ENCODE data around the gene RASGRF1.
A peak's percentile ranks its signal among the peaks of the same experiment; 100 is the strongest.

The RASGRF1 gene

DNA sequence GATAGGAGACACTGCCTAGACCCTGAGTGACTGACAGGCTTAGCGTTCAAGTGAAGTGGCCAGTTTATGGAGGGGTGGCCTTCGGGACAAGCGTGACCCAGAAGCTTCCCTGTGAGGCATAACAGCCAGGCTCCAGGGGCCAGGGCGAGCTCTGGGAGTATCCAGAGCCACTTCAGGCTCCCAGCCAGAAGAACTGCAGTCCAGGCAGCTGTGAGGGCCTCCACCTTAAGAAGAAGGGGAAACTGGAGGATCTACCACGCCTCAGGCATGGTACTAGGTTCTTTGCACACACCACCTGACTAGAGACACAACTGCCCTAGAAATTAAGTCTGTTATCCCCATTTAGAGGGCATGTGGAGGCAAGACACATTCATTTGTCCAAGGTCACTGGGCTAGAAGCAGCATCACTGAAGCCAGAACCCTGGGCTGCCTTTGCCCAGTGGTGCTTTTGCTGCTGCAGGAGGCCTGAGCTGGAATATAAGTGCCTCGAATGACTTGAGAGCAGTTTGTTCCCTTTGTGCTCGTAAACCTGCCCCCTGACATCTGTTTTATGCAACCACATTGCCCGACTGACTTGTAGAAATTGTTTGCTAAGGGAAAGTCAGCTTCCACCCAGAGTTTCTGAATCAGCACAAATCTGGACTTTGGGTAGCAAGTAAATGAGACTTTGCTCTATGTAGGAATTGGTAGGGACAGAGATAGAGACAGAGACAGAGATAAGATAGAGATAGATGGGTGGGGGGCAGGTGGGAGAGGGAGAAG, 23.3 kb downstream of the RASGRF1 start:
- TF ChIP-seq MAX (IDR thresholded peaks at IDR 0.05; ENCODE audit: low read depth, low read length) (no peak), MYC (IDR thresholded peaks at IDR 0.05; ENCODE audit: low read depth, low read length) (no peak), POLR2A (IDR thresholded peaks at IDR 0.05; ENCODE audit: extremely low read depth, insufficient read length) (no peak)
- TF ChIP-seq, protein P1, sequence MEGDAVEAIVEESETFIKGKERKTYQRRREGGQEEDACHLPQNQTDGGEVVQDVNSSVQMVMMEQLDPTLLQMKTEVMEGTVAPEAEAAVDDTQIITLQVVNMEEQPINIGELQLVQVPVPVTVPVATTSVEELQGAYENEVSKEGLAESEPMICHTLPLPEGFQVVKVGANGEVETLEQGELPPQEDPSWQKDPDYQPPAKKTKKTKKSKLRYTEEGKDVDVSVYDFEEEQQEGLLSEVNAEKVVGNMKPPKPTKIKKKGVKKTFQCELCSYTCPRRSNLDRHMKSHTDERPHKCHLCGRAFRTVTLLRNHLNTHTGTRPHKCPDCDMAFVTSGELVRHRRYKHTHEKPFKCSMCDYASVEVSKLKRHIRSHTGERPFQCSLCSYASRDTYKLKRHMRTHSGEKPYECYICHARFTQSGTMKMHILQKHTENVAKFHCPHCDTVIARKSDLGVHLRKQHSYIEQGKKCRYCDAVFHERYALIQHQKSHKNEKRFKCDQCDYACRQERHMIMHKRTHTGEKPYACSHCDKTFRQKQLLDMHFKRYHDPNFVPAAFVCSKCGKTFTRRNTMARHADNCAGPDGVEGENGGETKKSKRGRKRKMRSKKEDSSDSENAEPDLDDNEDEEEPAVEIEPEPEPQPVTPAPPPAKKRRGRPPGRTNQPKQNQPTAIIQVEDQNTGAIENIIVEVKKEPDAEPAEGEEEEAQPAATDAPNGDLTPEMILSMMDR (IDR thresholded peaks at IDR 0.05; ENCODE audit: low read depth, low read length) = no peak
- no peak overlapping the region for H3K4me3 ChIP-seq (ENCODE audit: low read depth, low read length)
- peak; percentile 67 for DNase-seq (ENCODE audit: low read depth)

DNA sequence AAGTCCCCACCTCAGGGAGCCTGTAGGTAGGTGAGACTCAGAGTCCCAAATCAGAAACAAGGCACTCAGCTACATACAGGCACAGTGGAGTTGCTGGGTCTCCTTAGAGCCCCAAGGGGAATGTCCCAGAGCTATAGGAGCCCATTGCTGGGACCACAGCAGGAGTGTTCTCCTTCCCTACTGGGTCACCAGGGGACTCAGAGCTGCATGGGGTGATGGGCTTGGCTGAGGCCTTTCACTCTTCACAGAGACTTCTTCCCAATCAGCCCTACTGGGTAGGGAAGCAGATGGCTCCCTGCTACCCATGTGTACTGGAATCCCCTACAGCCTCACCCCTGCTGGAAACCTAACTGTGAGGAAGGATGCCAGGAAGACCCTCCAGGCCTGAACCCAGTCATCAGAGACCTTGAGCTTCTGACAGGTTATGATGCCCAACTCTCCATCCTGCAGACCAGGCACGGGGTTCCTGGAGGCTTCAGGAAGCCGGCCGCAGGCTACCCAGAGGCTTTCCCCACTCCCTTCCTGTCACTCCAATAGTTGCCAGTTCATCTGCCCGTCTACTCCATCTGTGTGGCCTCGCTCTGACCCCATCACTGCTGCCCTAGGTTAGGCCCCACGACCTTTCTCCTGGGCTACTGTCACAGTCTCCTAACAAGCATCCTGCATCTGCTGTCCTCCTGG, 24.0 kb downstream of the RASGRF1 start:
- TF ChIP-seq POLR2A (IDR thresholded peaks at IDR 0.05; ENCODE audit: extremely low read depth, insufficient read length) (no peak), MAX (IDR thresholded peaks at IDR 0.05; ENCODE audit: low read depth, low read length) (no peak), MYC (IDR thresholded peaks at IDR 0.05; ENCODE audit: low read depth, low read length) (no peak)
- TF ChIP-seq, protein P1 (IDR thresholded peaks at IDR 0.05; ENCODE audit: low read depth, low read length) = no peak
- no peak for DNase-seq (ENCODE audit: low read depth)
- no peak overlapping the region for H3K4me3 ChIP-seq (ENCODE audit: low read depth, low read length)

DNA sequence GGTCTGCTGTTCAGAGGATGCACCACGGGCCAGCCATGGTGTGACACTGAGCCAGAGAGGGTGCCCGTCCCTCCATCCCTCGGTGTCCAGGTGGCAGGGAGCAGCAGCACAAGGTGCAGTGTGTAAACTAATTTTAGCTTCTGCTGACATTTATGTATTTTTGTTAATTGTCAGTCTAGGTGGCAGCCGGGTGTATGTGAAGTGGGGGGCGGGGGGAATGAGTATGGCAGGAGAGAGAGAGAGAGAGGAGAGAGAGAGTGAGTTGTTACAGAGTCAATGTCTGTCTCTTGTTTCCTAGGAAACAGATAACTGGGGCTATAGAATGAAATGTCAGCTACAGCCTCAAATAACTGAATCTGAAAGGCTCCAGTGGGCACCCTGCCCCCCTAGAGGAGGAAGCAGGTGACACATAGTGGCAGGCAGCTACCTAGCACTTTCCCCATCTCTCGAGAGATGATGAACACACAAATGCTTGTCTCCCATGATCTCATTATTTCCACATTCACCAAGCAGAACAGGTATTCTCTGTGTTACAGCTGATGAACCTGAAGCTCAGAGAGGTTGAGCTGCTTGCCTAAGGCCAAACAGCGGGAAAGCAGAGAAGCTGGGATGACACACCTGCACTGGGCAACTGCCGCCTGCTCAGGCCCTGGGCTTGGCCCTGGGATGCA, 24.7 kb downstream of the RASGRF1 start:
- no peak overlapping the region for H3K4me3 ChIP-seq (ENCODE audit: low read depth, low read length)
- DNase-seq (ENCODE audit: low read depth) = no peak
- TF ChIP-seq, protein P1 (IDR thresholded peaks at IDR 0.05; ENCODE audit: low read depth, low read length) = no peak
- TF ChIP-seq MAX (IDR thresholded peaks at IDR 0.05; ENCODE audit: low read depth, low read length) = no peak
- no peak for TF ChIP-seq MYC (IDR thresholded peaks at IDR 0.05; ENCODE audit: low read depth, low read length)
- TF ChIP-seq POLR2A (IDR thresholded peaks at IDR 0.05; ENCODE audit: extremely low read depth, insufficient read length) = no peak

- DNase-seq (ENCODE audit: low read depth) = no peak
- H3K4me3 ChIP-seq (ENCODE audit: low read depth, low read length) = no peak overlapping the region
- TF ChIP-seq POLR2A (IDR thresholded peaks at IDR 0.05; ENCODE audit: extremely low read depth, insufficient read length) (no peak), MYC (IDR thresholded peaks at IDR 0.05; ENCODE audit: low read depth, low read length) (no peak)
Observed at GRCh38 chr15:79065361-79065705, 25.2 kb downstream of the RASGRF1 start.

DNA sequence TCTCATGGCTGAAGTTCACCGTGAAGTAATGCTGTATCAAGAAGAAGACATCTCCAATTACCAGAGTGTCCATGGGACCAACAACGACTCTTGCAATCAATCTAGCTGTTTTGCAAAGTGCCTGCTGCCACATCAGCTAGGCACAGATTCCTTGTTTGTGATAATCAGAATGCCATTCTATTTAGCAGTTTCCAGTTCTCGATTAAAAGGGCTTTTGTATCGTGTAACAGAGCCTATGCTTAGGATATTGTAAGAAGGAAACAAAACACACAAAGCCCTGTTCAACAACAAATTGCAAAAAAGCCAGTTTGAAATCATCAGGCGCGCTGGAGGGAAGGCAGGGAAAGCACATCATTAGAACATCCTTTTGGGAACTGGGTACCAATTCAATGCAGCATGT, 26.1 kb downstream of the RASGRF1 start:
- DNase-seq (ENCODE audit: low read depth) = no peak

More for the DNA sequence above, 26.1 kb downstream of the RASGRF1 start:
- TF ChIP-seq POLR2A (IDR thresholded peaks at IDR 0.05; ENCODE audit: extremely low read depth, insufficient read length) (no peak), MYC (IDR thresholded peaks at IDR 0.05; ENCODE audit: low read depth, low read length) (no peak), MAX (IDR thresholded peaks at IDR 0.05; ENCODE audit: low read depth, low read length) (no peak)
- TF ChIP-seq, protein P1 (IDR thresholded peaks at IDR 0.05; ENCODE audit: low read depth, low read length) = no peak
- no peak overlapping the region for H3K4me3 ChIP-seq (ENCODE audit: low read depth, low read length)

Data from NB4 (cell line).